ENCODE measurements around the gene LTK.

- TF ChIP-seq CTCF (IDR thresholded peaks at IDR 0.05; ENCODE audit: low read depth, low read length) (no peak), EZH2phosphoT487 (IDR thresholded peaks at IDR 0.05; ENCODE audit: low read depth) (no peak)
Measured at GRCh38 chr15:41562244-41562643, 48.6 kb upstream of the LTK start.
